ENCODE data around the gene ZNF286A. TPM values are rescaled to one million over a fixed set of nuclear protein-coding genes. Genes with fewer than 3 reads are reported as not detected.
"Not testable (repeated sequence)": the region's sequence is repeated elsewhere in the genome, so short reads cannot be mapped to it uniquely, and the experiment has no call there.

ZNF286A gene
- total RNA-seq, 3 donors from 2014 or later, result 30.2 to 33.9 (median 30.6) TPM

GRCh38 chr17:15663691-15664090 lies 35.9 kb upstream of the ZNF286A start:
- H3K4me1 Mint-ChIP-seq (ENCODE audit: low read depth), result no peaks in the 10 kb centered on the region
- DNase-seq (no peak), ATAC-seq (no peak)
- H3K4me3 Mint-ChIP-seq, result no peak overlapping the region
- H3K36me3 Mint-ChIP-seq (ENCODE audit: insufficient read depth), result peaks cover 25% of the 10 kb centered on the region
- H3K27me3 Mint-ChIP-seq (ENCODE audit: low read depth), result no peaks in the 10 kb centered on the region
- no peaks in the 10 kb centered on the region for H3K9me3 Mint-ChIP-seq

GRCh38 chr17:15669526-15669925 lies 30.0 kb upstream of the ZNF286A start:
- H3K36me3 Mint-ChIP-seq (ENCODE audit: insufficient read depth), result peaks cover 22% of the 10 kb centered on the region
- not testable (repeated sequence) for ATAC-seq; H3K9me3 Mint-ChIP-seq; H3K4me3 Mint-ChIP-seq; H3K27me3 Mint-ChIP-seq (ENCODE audit: low read depth); DNase-seq; H3K4me1 Mint-ChIP-seq (ENCODE audit: low read depth)

GRCh38 chr17:15674640-15675039 lies 24.9 kb upstream of the ZNF286A start:
- not testable (repeated sequence) for H3K27me3 Mint-ChIP-seq (ENCODE audit: low read depth); H3K4me3 Mint-ChIP-seq; H3K9me3 Mint-ChIP-seq; H3K4me1 Mint-ChIP-seq (ENCODE audit: low read depth); DNase-seq; ATAC-seq
- peaks cover 21% of the 10 kb centered on the region for H3K36me3 Mint-ChIP-seq (ENCODE audit: insufficient read depth)

DNA sequence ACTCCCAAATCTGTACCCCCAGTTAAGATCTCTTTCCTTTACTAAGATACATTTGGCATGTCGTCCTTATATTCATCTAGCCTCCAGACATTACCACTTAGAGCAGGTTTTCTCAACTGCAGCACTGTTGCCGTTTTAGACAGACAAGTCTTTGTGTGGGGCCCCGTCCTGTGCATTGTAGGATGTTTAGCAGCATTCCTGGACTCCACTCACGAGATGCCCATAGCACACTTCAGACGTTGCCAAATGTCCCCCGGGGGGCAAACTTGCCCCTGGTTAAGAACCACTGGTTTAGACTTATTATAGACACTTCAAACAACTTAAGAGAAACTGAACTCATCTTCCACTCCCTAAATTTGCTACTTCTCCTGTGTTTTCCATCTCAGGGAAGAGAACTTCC lies 23.6 kb upstream of the ZNF286A start:
- not testable (repeated sequence) for ATAC-seq; H3K9me3 Mint-ChIP-seq; DNase-seq; H3K27me3 Mint-ChIP-seq (ENCODE audit: low read depth); H3K4me1 Mint-ChIP-seq (ENCODE audit: low read depth); H3K4me3 Mint-ChIP-seq
- H3K36me3 Mint-ChIP-seq (ENCODE audit: insufficient read depth), result peaks cover 25% of the 10 kb centered on the region

- not testable (repeated sequence) for H3K36me3 Mint-ChIP-seq (ENCODE audit: insufficient read depth); H3K27me3 Mint-ChIP-seq (ENCODE audit: low read depth); DNase-seq; ATAC-seq; H3K9me3 Mint-ChIP-seq
- Mint-ChIP-seq H3K4me1 (ENCODE audit: low read depth) (peaks cover 17% of the 10 kb centered on the region), H3K4me3 (peak overlapping the region; percentile 92)
Observed at GRCh38 chr17:15683135-15683534, 16.4 kb upstream of the ZNF286A start.

- Mint-ChIP-seq H3K4me1 (ENCODE audit: low read depth) (peaks cover 17% of the 10 kb centered on the region), H3K4me3 (peak within 1 kb of the TSS; percentile 92)
- not testable (repeated sequence) for H3K36me3 Mint-ChIP-seq (ENCODE audit: insufficient read depth); H3K9me3 Mint-ChIP-seq; H3K27me3 Mint-ChIP-seq (ENCODE audit: low read depth)
- DNase-seq, result peak; percentile 74
- peak; percentile 96 to 99 for ATAC-seq
Observed at GRCh38 chr17:15683824-15684478, 15.6 kb upstream of the ZNF286A start, which contains the start of gene TRIM16. TRIM16 (minus strand) TSS chr17:15684311; CDS start chr17:15651609, 32,702 bp downstream.

DNA sequence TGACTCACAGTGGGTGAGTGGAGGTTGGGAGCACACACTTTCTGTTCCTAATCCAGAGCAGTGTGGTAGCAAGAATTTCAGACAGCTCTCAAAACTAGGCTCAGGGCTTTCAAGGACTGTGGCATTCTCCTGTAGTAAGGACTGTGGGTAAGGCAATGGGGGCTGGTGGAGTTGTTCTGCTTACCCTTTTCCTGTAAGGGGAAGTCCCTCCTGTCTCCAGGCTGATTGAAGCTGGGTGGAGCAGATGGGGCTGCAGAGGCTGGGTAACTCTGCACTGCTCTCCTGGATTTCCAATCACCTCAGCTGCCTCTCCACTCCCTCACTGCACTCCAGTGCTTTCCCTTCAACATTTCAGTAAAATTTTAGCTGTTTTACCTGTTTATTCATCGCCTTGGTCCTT lies 12.1 kb upstream of the ZNF286A start:
- H3K4me1 Mint-ChIP-seq (ENCODE audit: low read depth), result peaks cover 15% of the 10 kb centered on the region
- not testable (repeated sequence) for ATAC-seq; H3K27me3 Mint-ChIP-seq (ENCODE audit: low read depth); DNase-seq; H3K36me3 Mint-ChIP-seq (ENCODE audit: insufficient read depth); H3K9me3 Mint-ChIP-seq; H3K4me3 Mint-ChIP-seq

GRCh38 chr17:15698967-15699366 lies 585 bp upstream of the ZNF286A start:
- not testable (repeated sequence) for H3K27me3 Mint-ChIP-seq (ENCODE audit: low read depth); DNase-seq; H3K36me3 Mint-ChIP-seq (ENCODE audit: insufficient read depth); H3K9me3 Mint-ChIP-seq
- peaks cover 12% of the 10 kb centered on the region for H3K4me1 Mint-ChIP-seq (ENCODE audit: low read depth)
- H3K4me3 Mint-ChIP-seq, result peak overlapping the region; percentile 88
- peak in 1 of 2 donors; percentile 8 for ATAC-seq

GRCh38 chr17:15699937-15700336 lies 385 bp downstream of the ZNF286A start:
- not testable (repeated sequence) for DNase-seq; H3K9me3 Mint-ChIP-seq; H3K36me3 Mint-ChIP-seq (ENCODE audit: insufficient read depth); H3K27me3 Mint-ChIP-seq (ENCODE audit: low read depth)
- ATAC-seq, result peak; percentile 3 to 6
- H3K4me1 Mint-ChIP-seq (ENCODE audit: low read depth), result peaks cover 12% of the 10 kb centered on the region
- H3K4me3 Mint-ChIP-seq, result peak overlapping the region; percentile 88

GRCh38 chr17:15704239-15704638 lies 4.7 kb downstream of the ZNF286A start:
- H3K27me3 Mint-ChIP-seq (ENCODE audit: low read depth); H3K4me3 Mint-ChIP-seq; H3K4me1 Mint-ChIP-seq (ENCODE audit: low read depth); DNase-seq; ATAC-seq: not testable (repeated sequence)
- Mint-ChIP-seq H3K9me3 (peaks cover 12% of the 10 kb centered on the region), H3K36me3 (ENCODE audit: insufficient read depth) (peaks cover 35% of the 10 kb centered on the region)

- not testable (repeated sequence) for H3K27me3 Mint-ChIP-seq (ENCODE audit: low read depth); ATAC-seq; H3K4me3 Mint-ChIP-seq; DNase-seq; H3K4me1 Mint-ChIP-seq (ENCODE audit: low read depth)
- H3K36me3 Mint-ChIP-seq (ENCODE audit: insufficient read depth), result peaks cover 40% of the 10 kb centered on the region
- peaks cover 18% of the 10 kb centered on the region for H3K9me3 Mint-ChIP-seq
Observed at GRCh38 chr17:15704813-15705212, 5.3 kb downstream of the ZNF286A start.

DNA sequence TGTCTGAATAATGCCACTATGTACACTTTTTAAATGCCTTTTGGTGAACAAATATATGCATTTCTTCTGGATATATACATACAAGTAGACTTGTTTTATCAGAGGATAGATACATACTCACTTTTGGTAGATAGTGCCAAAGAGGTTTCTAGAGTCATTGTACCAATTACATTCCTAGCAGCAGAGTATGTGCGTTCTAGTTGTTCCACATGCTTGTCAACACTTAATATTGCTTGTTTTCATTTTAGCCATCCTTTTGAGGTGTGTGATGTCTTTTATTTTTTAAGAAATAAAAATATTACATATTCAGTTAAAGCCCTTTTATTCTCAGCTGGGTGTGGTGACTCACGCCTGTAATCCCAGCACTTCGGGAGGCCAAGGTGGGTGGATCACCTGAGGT lies 9.3 kb downstream of the ZNF286A start:
- not testable (repeated sequence) for H3K4me1 Mint-ChIP-seq (ENCODE audit: low read depth); H3K4me3 Mint-ChIP-seq; DNase-seq; H3K27me3 Mint-ChIP-seq (ENCODE audit: low read depth); ATAC-seq
- Mint-ChIP-seq H3K36me3 (ENCODE audit: insufficient read depth) (peaks cover 48% of the 10 kb centered on the region), H3K9me3 (peaks cover 30% of the 10 kb centered on the region)

- not testable (repeated sequence) for H3K27me3 Mint-ChIP-seq (ENCODE audit: low read depth); ATAC-seq; DNase-seq; H3K4me1 Mint-ChIP-seq (ENCODE audit: low read depth); H3K4me3 Mint-ChIP-seq
- Mint-ChIP-seq H3K9me3 (peaks cover 24% of the 10 kb centered on the region), H3K36me3 (ENCODE audit: insufficient read depth) (peaks cover 29% of the 10 kb centered on the region)
Observed at GRCh38 chr17:15716601-15717563, 17.3 kb downstream of the ZNF286A start.

- not testable (repeated sequence) for H3K27me3 Mint-ChIP-seq (ENCODE audit: low read depth); DNase-seq; H3K9me3 Mint-ChIP-seq; H3K4me3 Mint-ChIP-seq; H3K4me1 Mint-ChIP-seq (ENCODE audit: low read depth); H3K36me3 Mint-ChIP-seq (ENCODE audit: insufficient read depth); ATAC-seq
Observed at GRCh38 chr17:15730535-15730934, 31.0 kb downstream of the ZNF286A start.

Measured in activated T-cell treated with anti-CD3 and anti-CD28 coated beads, Interleukin-2, amount 50 U/mL, for 4 hours (primary cell).